Measurements from ENCODE around the gene S100PBP. TPM values are rescaled to one million over a fixed set of nuclear protein-coding genes. Genes with fewer than 3 reads are reported as not detected.

The S100PBP gene
- total RNA-seq, 4 donors from 2014 or later: 44.3 to 178 (median 58.1) TPM

GRCh38 chr1:32810358-32810757 lies 7.1 kb upstream of the S100PBP start:
- Histone ChIP-seq H3K27ac (no peak overlapping the region), H3K4me3 (no peak overlapping the region), H3K36me3 (peaks cover 0 to 51% (median 0%) of the 10 kb centered on the region in 3 donors), H3K27me3 (no peaks in the 10 kb centered on the region), H3K4me1 (peaks cover 0 to 10% (median 3%) of the 10 kb centered on the region in 4 donors), H3K9me3 (no peaks in the 10 kb centered on the region)
- DNase-seq: no peak
- TF ChIP-seq CTCF (IDR thresholded peaks at IDR 0.05): no peak
- no peak for TF ChIP-seq POLR2A (IDR thresholded peaks at IDR 0.05)

GRCh38 chr1:32811265-32811664 lies 6.2 kb upstream of the S100PBP start:
- DNase-seq: no peak
- Histone ChIP-seq H3K4me1 (peaks cover 0 to 15% (median 6%) of the 10 kb centered on the region in 4 donors), H3K27ac (no peak overlapping the region), H3K9me3 (no peaks in the 10 kb centered on the region), H3K36me3 (peaks cover 0 to 44% (median 0%) of the 10 kb centered on the region in 3 donors), H3K27me3 (no peaks in the 10 kb centered on the region), H3K4me3 (no peak overlapping the region)
- TF ChIP-seq POLR2A (IDR thresholded peaks at IDR 0.05) (no peak), CTCF (IDR thresholded peaks at IDR 0.05) (no peak)

GRCh38 chr1:32811917-32812316 lies 5.5 kb upstream of the S100PBP start:
- no peak overlapping the region for H3K4me3 ChIP-seq
- no peaks in the 10 kb centered on the region for H3K27me3 ChIP-seq
- H3K36me3 ChIP-seq: peaks cover 0 to 43% (median 0%) of the 10 kb centered on the region in 3 donors
- H3K27ac ChIP-seq: no peak overlapping the region
- H3K4me1 ChIP-seq: peaks cover 0 to 15% (median 6%) of the 10 kb centered on the region in 4 donors
- no peaks in the 10 kb centered on the region for H3K9me3 ChIP-seq
- TF ChIP-seq CTCF (IDR thresholded peaks at IDR 0.05) (no peak), POLR2A (IDR thresholded peaks at IDR 0.05) (no peak)
- DNase-seq: no peak

GRCh38 chr1:32813941-32814739 lies 3.3 kb upstream of the S100PBP start:
- Histone ChIP-seq H3K27me3 (no peaks in the 10 kb centered on the region), H3K27ac (no peak overlapping the region), H3K36me3 (peaks cover 0 to 21% (median 0%) of the 10 kb centered on the region in 3 donors), H3K4me3 (no peak overlapping the region), H3K4me1 (peaks cover 0 to 25% (median 6%) of the 10 kb centered on the region in 4 donors), H3K9me3 (no peaks in the 10 kb centered on the region)
- TF ChIP-seq POLR2A (IDR thresholded peaks at IDR 0.05) (no peak), CTCF (IDR thresholded peaks at IDR 0.05) (no peak)
- no peak for DNase-seq

- no peak for TF ChIP-seq POLR2A (IDR thresholded peaks at IDR 0.05)
- no peak for TF ChIP-seq CTCF (IDR thresholded peaks at IDR 0.05)
- Histone ChIP-seq H3K36me3 (no peaks in the 10 kb centered on the region), H3K27ac (peak overlapping the region; percentile 85 to 97 (median 94)), H3K27me3 (no peaks in the 10 kb centered on the region), H3K4me1 (peaks cover 0 to 30% (median 7%) of the 10 kb centered on the region in 4 donors), H3K9me3 (no peaks in the 10 kb centered on the region), H3K4me3 (peak overlapping the region; percentile 76 to 93 (median 84))
- DNase-seq: no peak
These were observed 736 bp upstream of the S100PBP start for GRCh38 chr1:32816676-32817158.

Measured in Peyer's patch (tissue), 4 donors.